ENCODE data around the gene HK1.

The HK1 gene

GRCh38 chr10:69353977-69354635 lies 75.8 kb downstream of the HK1 start:
- TF ChIP-seq CTCF (IDR thresholded peaks at IDR 0.05; ENCODE audit: low read depth, low read length, missing control alignments): no peak
- H3K4me3 ChIP-seq (ENCODE audit: low read depth, low read length): no peak overlapping the region
- DNase-seq (ENCODE audit: low read depth): no peak

GRCh38 chr10:69356187-69356586 lies 77.9 kb downstream of the HK1 start:
- no peak for DNase-seq (ENCODE audit: low read depth)
- TF ChIP-seq CTCF (IDR thresholded peaks at IDR 0.05; ENCODE audit: low read depth, low read length, missing control alignments): no peak
- no peak overlapping the region for H3K4me3 ChIP-seq (ENCODE audit: low read depth, low read length)

- TF ChIP-seq CTCF (IDR thresholded peaks at IDR 0.05; ENCODE audit: low read depth, low read length, missing control alignments): no peak
Observed at GRCh38 chr10:69358148-69358795, 80.0 kb downstream of the HK1 start.

GRCh38 chr10:69359148-69359547 lies 80.9 kb downstream of the HK1 start:
- no peak overlapping the region for H3K4me3 ChIP-seq (ENCODE audit: low read depth, low read length)
- no peak for DNase-seq (ENCODE audit: low read depth)
- no peak for TF ChIP-seq CTCF (IDR thresholded peaks at IDR 0.05; ENCODE audit: low read depth, low read length, missing control alignments)

More at GRCh38 chr10:69358148-69358795, 80.0 kb downstream of the HK1 start:
- no peak overlapping the region for H3K4me3 ChIP-seq (ENCODE audit: low read depth, low read length)
- no peak for DNase-seq (ENCODE audit: low read depth)

- no peak for TF ChIP-seq CTCF (IDR thresholded peaks at IDR 0.05; ENCODE audit: low read depth, low read length, missing control alignments)
- DNase-seq (ENCODE audit: low read depth): no peak
- no peak overlapping the region for H3K4me3 ChIP-seq (ENCODE audit: low read depth, low read length)
Observed at GRCh38 chr10:69359594-69359993, 81.3 kb downstream of the HK1 start.

- H3K4me3 ChIP-seq (ENCODE audit: low read depth, low read length): no peak overlapping the region
- no peak for DNase-seq (ENCODE audit: low read depth)
- TF ChIP-seq CTCF (IDR thresholded peaks at IDR 0.05; ENCODE audit: low read depth, low read length, missing control alignments): no peak
Observed at GRCh38 chr10:69360485-69361302, 82.4 kb downstream of the HK1 start.

Data from GM12864 (cell line).